ENCODE measurements around the gene SCGB1A1.

GRCh38 chr11:62446091-62446490 is 27.3 kb downstream of the SCGB1A1 start:
- TF ChIP-seq, protein P1, sequence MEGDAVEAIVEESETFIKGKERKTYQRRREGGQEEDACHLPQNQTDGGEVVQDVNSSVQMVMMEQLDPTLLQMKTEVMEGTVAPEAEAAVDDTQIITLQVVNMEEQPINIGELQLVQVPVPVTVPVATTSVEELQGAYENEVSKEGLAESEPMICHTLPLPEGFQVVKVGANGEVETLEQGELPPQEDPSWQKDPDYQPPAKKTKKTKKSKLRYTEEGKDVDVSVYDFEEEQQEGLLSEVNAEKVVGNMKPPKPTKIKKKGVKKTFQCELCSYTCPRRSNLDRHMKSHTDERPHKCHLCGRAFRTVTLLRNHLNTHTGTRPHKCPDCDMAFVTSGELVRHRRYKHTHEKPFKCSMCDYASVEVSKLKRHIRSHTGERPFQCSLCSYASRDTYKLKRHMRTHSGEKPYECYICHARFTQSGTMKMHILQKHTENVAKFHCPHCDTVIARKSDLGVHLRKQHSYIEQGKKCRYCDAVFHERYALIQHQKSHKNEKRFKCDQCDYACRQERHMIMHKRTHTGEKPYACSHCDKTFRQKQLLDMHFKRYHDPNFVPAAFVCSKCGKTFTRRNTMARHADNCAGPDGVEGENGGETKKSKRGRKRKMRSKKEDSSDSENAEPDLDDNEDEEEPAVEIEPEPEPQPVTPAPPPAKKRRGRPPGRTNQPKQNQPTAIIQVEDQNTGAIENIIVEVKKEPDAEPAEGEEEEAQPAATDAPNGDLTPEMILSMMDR (IDR thresholded peaks at IDR 0.05), result no peak
- no peak for TF ChIP-seq POLR2A (IDR thresholded peaks at IDR 0.05)

All from uterus (tissue), 2 donors.